Stomach (tissue), 9 donors: Measurements from ENCODE around the gene AUNIP. TPM values are rescaled to one million over a fixed set of nuclear protein-coding genes. Genes with fewer than 3 reads are reported as not detected.

Source experiments
- DNase-seq, 2 donors: peaks; one replicate each; pipeline versions ENCODE4 v3.0.0 to v3.0.0-alpha.2; 2013 to 2019
- H3K27ac ChIP-seq, 5 donors: fragments of 200-600 bp in 4 of 5; sonication (generic) in 4 of 5; one replicate each; pipeline ENCODE4 v1.5.1; 2013 to 2019; ENCODE audit warnings: mild to moderate bottlenecking in 1 of 5, moderate library complexity in 1 of 5
- H3K27me3 ChIP-seq, 3 donors: fragments of 200-600 bp; sonication (generic); one replicate each; pipeline ENCODE4 v1.5.1; 2017 to 2019; ENCODE audit warnings: mixed run types in 1 of 3
- H3K36me3 ChIP-seq, 4 donors: fragments of 200-600 bp; sonication (generic); 1 replicate in 3 of 4; 2 replicates in 1 of 4; pipeline ENCODE4 v1.5.1; 2016 to 2019
- H3K4me1 ChIP-seq, 4 donors: fragments of 200-600 bp; sonication (generic); one replicate each; pipeline ENCODE4 v1.5.1; 2016 to 2019
- H3K4me3 ChIP-seq, 4 donors: fragments of 200-600 bp; sonication (generic) in 3 of 4; one replicate each; pipeline ENCODE4 v1.5.1; 2016 to 2019; ENCODE audit warnings: mild to moderate bottlenecking in 1 of 4
- H3K9me3 ChIP-seq, 4 donors: fragments of 200-600 bp; sonication (generic); one replicate each; pipeline ENCODE4 v1.5.1; 2016 to 2019
- EP300 ChIP-seq: sonication (generic); formaldehyde crosslinking; IDR thresholded peaks from one replicate; pipeline ENCODE4 v1.6.1; 2017; ENCODE audit warnings: antibody characterized with exemption
- POLR2A ChIP-seq, 4 donors: fragments of 450-650 bp; IDR thresholded peaks; one replicate each; pipeline ENCODE4 v1.6.1; 2016; ENCODE audit warnings: antibody characterized with exemption in 4 of 4, control low read depth in 2 of 4, mild to moderate bottlenecking in 1 of 4, moderate library complexity in 1 of 4
- POLR2AphosphoS5 ChIP-seq, 3 donors: sonication (generic); formaldehyde crosslinking; IDR thresholded peaks; one replicate each; pipeline ENCODE4 v1.6.1; 2016; ENCODE audit warnings: antibody characterized with exemption in 3 of 3
- WGBS, 5 donors: extraction: QIAGEN DNeasy Blood & Tissue Kit in 3 of 5; methylation state at CpG; one replicate each; pipeline versions ENCODE4 v1.1.5 to v1.1.7; 2013 to 2018; 5-methylcytosine and 5-hydroxymethylcytosine counted together
- intact Hi-C: fragments of 100-400 bp; cut with DNase I; formaldehyde crosslinking; loops from one replicate; pipeline ENCODE4 v1.15.1; 2023; ENCODE audit warnings: low total_unique reads
- polyA plus RNA-seq, 3 donors: library from polyadenylated mRNA; stranded (reverse); fragments of 200-250 nt; gene quantifications; one replicate each; pipeline ENCODE4 v1.2.3, GENCODE V29; 2013
- total RNA-seq, 5 donors: library from RNA; depleted of rRNA; stranded (reverse); fragments of >200 nt; gene quantifications; one replicate each; pipeline versions ENCODE4 v1.1.0 to v1.2.3, GENCODE V29; 2014 to 2016
- TF ChIP-seq, protein P1 (sequence below), 7 experiments: fragments of 450-650 bp in 4 of 7; fragments of 200-600 bp in 3 of 7; sonication (generic) in 3 of 7; IDR thresholded peaks; one replicate each; pipeline ENCODE4 v1.5.1; 2016 to 2019; ENCODE audit warnings: antibody characterized with exemption in 7 of 7, control low read depth in 2 of 7, mild to moderate bottlenecking in 1 of 7
- donor health status: healthy with polysubstance abuse.
- donor health status: Bipolar disorder and iron deficiency.
- donor health status: healthy.

AUNIP gene
- total and polyA plus RNA-seq, 8 donors, result 0.68 to 2.8 (median 1.00) TPM; not detected in 3

GRCh38 chr1:25889470-25889869, 30.2 kb upstream of the AUNIP start:
- 53 to 66% (median 61%) methylated on average over 3 of the region's 3 CpGs for WGBS, 5 donors
- TF ChIP-seq, protein P1, sequence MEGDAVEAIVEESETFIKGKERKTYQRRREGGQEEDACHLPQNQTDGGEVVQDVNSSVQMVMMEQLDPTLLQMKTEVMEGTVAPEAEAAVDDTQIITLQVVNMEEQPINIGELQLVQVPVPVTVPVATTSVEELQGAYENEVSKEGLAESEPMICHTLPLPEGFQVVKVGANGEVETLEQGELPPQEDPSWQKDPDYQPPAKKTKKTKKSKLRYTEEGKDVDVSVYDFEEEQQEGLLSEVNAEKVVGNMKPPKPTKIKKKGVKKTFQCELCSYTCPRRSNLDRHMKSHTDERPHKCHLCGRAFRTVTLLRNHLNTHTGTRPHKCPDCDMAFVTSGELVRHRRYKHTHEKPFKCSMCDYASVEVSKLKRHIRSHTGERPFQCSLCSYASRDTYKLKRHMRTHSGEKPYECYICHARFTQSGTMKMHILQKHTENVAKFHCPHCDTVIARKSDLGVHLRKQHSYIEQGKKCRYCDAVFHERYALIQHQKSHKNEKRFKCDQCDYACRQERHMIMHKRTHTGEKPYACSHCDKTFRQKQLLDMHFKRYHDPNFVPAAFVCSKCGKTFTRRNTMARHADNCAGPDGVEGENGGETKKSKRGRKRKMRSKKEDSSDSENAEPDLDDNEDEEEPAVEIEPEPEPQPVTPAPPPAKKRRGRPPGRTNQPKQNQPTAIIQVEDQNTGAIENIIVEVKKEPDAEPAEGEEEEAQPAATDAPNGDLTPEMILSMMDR (IDR thresholded peaks at IDR 0.05), result no peak
- no peak for TF ChIP-seq EP300
- no peak for TF ChIP-seq POLR2AphosphoS5 (IDR thresholded peaks at IDR 0.05)
- no peak for TF ChIP-seq POLR2A (IDR thresholded peaks at IDR 0.05)
- H3K27ac ChIP-seq, result peak overlapping the region; percentile 78 to 85 (median 81)
- H3K27me3 ChIP-seq, result no peaks in the 10 kb centered on the region
- H3K36me3 ChIP-seq, result no peaks in the 10 kb centered on the region
- intact Hi-C loops, result no loop called here
- peaks cover 42 to 47% (median 44%) of the 10 kb centered on the region in 4 donors for H3K4me1 ChIP-seq
- H3K9me3 ChIP-seq, result no peaks in the 10 kb centered on the region
- no peak for DNase-seq
- no peak overlapping the region for H3K4me3 ChIP-seq

GRCh38 chr1:25888426-25888987, 29.2 kb upstream of the AUNIP start:
- Histone ChIP-seq H3K27ac (no peak overlapping the region), H3K27me3 (no peaks in the 10 kb centered on the region), H3K4me3 (no peak overlapping the region), H3K4me1 (peaks cover 40 to 44% (median 43%) of the 10 kb centered on the region in 4 donors), H3K36me3 (no peaks in the 10 kb centered on the region), H3K9me3 (no peaks in the 10 kb centered on the region)
- WGBS, 5 donors, result 79 to 92% (median 82%) methylated on average over 7 of the region's 7 CpGs
- no peak for TF ChIP-seq POLR2AphosphoS5 (IDR thresholded peaks at IDR 0.05)
- TF ChIP-seq, protein P1 (IDR thresholded peaks at IDR 0.05), result no peak
- TF ChIP-seq POLR2A (IDR thresholded peaks at IDR 0.05), result no peak
- TF ChIP-seq EP300, result no peak
- DNase-seq, result no peak
- intact Hi-C loops, result no loop called here

- Histone ChIP-seq H3K27me3 (no peaks in the 10 kb centered on the region), H3K4me1 (peaks cover 12 to 15% (median 15%) of the 10 kb centered on the region in 4 donors), H3K9me3 (no peaks in the 10 kb centered on the region), H3K36me3 (no peaks in the 10 kb centered on the region), H3K27ac (no peak overlapping the region), H3K4me3 (no peak overlapping the region)
- intact Hi-C loops, result no loop called here
- no peak for DNase-seq
- 29 to 85% (median 41%) methylated on average over 1 of the region's 1 CpG for WGBS, 5 donors
- TF ChIP-seq EP300, result no peak
- TF ChIP-seq, protein P1 (IDR thresholded peaks at IDR 0.05), result no peak
- no peak for TF ChIP-seq POLR2AphosphoS5 (IDR thresholded peaks at IDR 0.05)
- no peak for TF ChIP-seq POLR2A (IDR thresholded peaks at IDR 0.05)
These were observed 26.3 kb upstream of the AUNIP start for GRCh38 chr1:25885602-25886001.

- Histone ChIP-seq H3K4me3 (no peak overlapping the region), H3K27me3 (no peaks in the 10 kb centered on the region), H3K4me1 (peaks cover 9 to 22% (median 13%) of the 10 kb centered on the region in 4 donors), H3K36me3 (no peaks in the 10 kb centered on the region), H3K9me3 (no peaks in the 10 kb centered on the region), H3K27ac (no peak overlapping the region)
- TF ChIP-seq, protein P1 (IDR thresholded peaks at IDR 0.05), result no peak
- no peak for TF ChIP-seq POLR2A (IDR thresholded peaks at IDR 0.05)
- no peak for TF ChIP-seq POLR2AphosphoS5 (IDR thresholded peaks at IDR 0.05)
- no peak for TF ChIP-seq EP300
- intact Hi-C loops, result no loop called here
- 90 to 100% (median 96%) methylated on average over 3 to 11 of the region's 11 CpGs for WGBS, 5 donors
- no peak for DNase-seq
These were observed 22.0 kb upstream of the AUNIP start for GRCh38 chr1:25881266-25881665.
